ENCODE measurements around the gene PDCD4. TPM values are rescaled to one million over a fixed set of nuclear protein-coding genes. Genes with fewer than 3 reads are reported as not detected.

The PDCD4 gene
- total and polyA plus RNA-seq, 2 of the 13 experiments (the other 11 are each of a cell fraction or from before 2014, with no cell fraction given): 22.8 to 56.2 TPM

DNA sequence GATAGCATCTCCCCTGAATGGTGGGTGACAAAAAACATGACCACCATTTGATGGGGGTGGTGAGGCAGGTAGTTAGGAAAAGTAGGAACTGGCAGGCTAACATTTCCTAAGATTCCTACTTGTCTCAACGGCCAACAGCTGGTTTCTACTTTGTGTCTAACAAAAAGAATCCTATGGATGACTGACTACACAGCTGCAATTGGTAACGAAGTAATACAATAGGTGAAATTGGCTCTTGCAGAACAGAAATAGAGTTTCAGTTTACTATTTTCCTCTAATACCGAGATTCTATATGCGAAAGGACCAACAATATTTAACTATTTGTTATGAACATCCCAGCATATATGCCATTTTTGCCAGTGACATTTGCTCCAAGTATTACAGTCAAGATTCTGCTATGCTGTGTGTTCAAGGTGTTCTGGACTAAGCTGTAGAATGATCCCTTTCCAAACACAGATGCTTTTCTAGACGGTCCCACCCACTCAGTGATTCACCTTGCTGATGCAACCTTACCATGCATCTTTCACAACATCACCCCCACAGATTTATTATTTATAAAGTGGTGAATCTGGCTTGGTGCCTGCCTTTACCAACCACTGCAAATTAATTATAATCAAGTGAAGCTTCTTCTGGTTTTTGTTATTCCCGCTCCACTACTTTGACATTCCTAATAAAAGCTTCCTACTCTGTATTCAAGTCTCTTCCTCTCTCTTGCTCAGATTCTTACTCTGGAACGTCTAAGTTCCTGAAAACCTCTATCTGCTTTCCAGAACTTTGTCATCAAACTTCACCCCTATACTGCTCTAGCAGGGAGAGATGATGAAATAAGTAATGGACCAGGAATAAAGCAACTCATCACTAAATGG, 30.5 kb downstream of the PDCD4 start (continued):
- TF ChIP-seq, protein P1, sequence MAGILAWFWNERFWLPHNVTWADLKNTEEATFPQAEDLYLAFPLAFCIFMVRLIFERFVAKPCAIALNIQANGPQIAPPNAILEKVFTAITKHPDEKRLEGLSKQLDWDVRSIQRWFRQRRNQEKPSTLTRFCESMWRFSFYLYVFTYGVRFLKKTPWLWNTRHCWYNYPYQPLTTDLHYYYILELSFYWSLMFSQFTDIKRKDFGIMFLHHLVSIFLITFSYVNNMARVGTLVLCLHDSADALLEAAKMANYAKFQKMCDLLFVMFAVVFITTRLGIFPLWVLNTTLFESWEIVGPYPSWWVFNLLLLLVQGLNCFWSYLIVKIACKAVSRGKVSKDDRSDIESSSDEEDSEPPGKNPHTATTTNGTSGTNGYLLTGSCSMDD (CRISPR knock-in tag; IDR thresholded peaks at IDR 0.05): no peak
- TF ChIP-seq, protein P2, sequence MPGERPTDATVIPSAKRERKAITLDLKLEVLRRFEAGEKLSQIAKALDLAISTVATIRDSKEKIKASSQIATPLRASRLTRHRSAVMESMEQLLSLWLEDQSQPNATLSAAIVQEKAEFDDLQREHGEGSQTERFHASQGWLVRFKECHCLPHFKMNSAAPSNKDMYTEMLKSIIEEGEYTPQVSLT (CRISPR knock-in tag; IDR thresholded peaks at IDR 0.05; ENCODE audit: borderline replicate concordance, low read depth): no peak
- TF ChIP-seq SATB2 (CRISPR knock-in tag; IDR thresholded peaks at IDR 0.05) (no peak), FOSL2 (CRISPR knock-in tag; IDR thresholded peaks at IDR 0.05) (peak; percentile 91), ZNF780A (CRISPR knock-in tag; IDR thresholded peaks at IDR 0.05) (no peak), XBP1 (CRISPR knock-in tag; IDR thresholded peaks at IDR 0.05) (no peak), ZNF335 (CRISPR knock-in tag; IDR thresholded peaks at IDR 0.05) (no peak), CEBPB (IDR thresholded peaks at IDR 0.05; ENCODE audit: borderline replicate concordance, low read depth, low read length) (peak; percentile 70; the same call in 1 of the 2 replicates), CCDC6 (CRISPR knock-in tag; IDR thresholded peaks at IDR 0.05) (no peak), ZNF543 (CRISPR knock-in tag; IDR thresholded peaks at IDR 0.05) (no peak), ZSCAN12 (CRISPR knock-in tag; IDR thresholded peaks at IDR 0.05) (no peak), ZBTB1 (CRISPR knock-in tag; IDR thresholded peaks at IDR 0.05; ENCODE audit: borderline replicate concordance) (no peak), PAWR (CRISPR knock-in tag; IDR thresholded peaks at IDR 0.05; ENCODE audit: borderline replicate concordance) (no peak)
- TF ChIP-seq, protein P3, sequence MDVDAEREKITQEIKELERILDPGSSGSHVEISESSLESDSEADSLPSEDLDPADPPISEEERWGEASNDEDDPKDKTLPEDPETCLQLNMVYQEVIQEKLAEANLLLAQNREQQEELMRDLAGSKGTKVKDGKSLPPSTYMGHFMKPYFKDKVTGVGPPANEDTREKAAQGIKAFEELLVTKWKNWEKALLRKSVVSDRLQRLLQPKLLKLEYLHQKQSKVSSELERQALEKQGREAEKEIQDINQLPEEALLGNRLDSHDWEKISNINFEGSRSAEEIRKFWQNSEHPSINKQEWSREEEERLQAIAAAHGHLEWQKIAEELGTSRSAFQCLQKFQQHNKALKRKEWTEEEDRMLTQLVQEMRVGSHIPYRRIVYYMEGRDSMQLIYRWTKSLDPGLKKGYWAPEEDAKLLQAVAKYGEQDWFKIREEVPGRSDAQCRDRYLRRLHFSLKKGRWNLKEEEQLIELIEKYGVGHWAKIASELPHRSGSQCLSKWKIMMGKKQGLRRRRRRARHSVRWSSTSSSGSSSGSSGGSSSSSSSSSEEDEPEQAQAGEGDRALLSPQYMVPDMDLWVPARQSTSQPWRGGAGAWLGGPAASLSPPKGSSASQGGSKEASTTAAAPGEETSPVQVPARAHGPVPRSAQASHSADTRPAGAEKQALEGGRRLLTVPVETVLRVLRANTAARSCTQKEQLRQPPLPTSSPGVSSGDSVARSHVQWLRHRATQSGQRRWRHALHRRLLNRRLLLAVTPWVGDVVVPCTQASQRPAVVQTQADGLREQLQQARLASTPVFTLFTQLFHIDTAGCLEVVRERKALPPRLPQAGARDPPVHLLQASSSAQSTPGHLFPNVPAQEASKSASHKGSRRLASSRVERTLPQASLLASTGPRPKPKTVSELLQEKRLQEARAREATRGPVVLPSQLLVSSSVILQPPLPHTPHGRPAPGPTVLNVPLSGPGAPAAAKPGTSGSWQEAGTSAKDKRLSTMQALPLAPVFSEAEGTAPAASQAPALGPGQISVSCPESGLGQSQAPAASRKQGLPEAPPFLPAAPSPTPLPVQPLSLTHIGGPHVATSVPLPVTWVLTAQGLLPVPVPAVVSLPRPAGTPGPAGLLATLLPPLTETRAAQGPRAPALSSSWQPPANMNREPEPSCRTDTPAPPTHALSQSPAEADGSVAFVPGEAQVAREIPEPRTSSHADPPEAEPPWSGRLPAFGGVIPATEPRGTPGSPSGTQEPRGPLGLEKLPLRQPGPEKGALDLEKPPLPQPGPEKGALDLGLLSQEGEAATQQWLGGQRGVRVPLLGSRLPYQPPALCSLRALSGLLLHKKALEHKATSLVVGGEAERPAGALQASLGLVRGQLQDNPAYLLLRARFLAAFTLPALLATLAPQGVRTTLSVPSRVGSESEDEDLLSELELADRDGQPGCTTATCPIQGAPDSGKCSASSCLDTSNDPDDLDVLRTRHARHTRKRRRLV (CRISPR knock-in tag; IDR thresholded peaks at IDR 0.05): no peak
- TF ChIP-seq, protein P4, sequence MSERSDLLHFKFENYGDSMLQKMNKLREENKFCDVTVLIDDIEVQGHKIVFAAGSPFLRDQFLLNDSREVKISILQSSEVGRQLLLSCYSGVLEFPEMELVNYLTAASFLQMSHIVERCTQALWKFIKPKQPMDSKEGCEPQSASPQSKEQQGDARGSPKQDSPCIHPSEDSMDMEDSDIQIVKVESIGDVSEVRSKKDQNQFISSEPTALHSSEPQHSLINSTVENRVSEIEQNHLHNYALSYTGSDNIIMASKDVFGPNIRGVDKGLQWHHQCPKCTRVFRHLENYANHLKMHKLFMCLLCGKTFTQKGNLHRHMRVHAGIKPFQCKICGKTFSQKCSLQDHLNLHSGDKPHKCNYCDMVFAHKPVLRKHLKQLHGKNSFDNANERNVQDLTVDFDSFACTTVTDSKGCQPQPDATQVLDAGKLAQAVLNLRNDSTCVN (CRISPR knock-in tag; IDR thresholded peaks at IDR 0.05; ENCODE audit: borderline replicate concordance): peak; percentile 86
- TF ChIP-seq, protein P5, sequence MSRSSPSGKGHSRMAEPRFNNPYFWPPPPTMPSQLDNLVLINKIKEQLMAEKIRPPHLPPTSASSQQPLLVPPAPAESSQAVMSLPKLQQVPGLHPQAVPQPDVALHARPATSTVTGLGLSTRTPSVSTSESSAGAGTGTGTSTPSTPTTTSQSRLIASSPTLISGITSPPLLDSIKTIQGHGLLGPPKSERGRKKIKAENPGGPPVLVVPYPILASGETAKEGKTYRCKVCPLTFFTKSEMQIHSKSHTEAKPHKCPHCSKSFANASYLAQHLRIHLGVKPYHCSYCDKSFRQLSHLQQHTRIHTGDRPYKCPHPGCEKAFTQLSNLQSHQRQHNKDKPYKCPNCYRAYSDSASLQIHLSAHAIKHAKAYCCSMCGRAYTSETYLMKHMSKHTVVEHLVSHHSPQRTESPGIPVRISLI (CRISPR knock-in tag; IDR thresholded peaks at IDR 0.05; ENCODE audit: borderline replicate concordance): no peak
- TF ChIP-seq, protein P6, sequence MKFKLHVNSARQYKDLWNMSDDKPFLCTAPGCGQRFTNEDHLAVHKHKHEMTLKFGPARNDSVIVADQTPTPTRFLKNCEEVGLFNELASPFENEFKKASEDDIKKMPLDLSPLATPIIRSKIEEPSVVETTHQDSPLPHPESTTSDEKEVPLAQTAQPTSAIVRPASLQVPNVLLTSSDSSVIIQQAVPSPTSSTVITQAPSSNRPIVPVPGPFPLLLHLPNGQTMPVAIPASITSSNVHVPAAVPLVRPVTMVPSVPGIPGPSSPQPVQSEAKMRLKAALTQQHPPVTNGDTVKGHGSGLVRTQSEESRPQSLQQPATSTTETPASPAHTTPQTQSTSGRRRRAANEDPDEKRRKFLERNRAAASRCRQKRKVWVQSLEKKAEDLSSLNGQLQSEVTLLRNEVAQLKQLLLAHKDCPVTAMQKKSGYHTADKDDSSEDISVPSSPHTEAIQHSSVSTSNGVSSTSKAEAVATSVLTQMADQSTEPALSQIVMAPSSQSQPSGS (CRISPR knock-in tag; IDR thresholded peaks at IDR 0.05): no peak
